Measurements from ENCODE around the gene VTA1.

VTA1 gene

DNA sequence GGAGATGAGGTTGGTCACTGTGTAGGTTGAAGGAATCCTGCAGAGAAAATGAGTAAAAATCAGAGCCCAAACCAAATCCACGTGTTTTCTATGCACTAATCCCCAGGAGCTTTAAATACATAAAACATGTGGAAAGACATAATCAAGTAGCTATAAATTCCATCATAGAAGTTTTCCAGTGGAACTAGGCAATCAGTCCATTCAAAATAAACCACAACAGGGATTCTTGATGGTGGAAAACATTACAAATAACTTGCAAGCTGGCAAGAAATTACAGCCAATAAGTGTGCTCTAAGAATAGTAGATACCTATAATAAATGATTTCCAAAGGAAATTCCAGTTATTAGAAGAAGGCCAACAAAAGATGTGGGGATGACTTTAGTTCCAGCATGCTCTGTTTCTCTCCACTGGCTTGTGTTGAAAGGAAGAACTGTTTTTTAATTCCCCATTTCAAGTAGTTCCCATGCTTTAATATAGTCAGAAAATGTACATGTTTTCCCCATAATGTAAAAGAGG lies 104.9 kb downstream of the VTA1 start:
- no peaks in the 10 kb centered on the region for H3K9me3 ChIP-seq (ENCODE audit: insufficient read depth, low read length, severe bottlenecking)
- H3K36me3 ChIP-seq (ENCODE audit: insufficient read depth, low read length) = no peaks in the 10 kb centered on the region
- DNase-seq (no peak), ATAC-seq (ENCODE audit: insufficient read depth, low read depth) (no peak)
- no peak for TF ChIP-seq EZH2 (IDR thresholded peaks at IDR 0.05; ENCODE audit: borderline replicate concordance, low read depth, low read length, severe bottlenecking)
- TF ChIP-seq, protein P1, sequence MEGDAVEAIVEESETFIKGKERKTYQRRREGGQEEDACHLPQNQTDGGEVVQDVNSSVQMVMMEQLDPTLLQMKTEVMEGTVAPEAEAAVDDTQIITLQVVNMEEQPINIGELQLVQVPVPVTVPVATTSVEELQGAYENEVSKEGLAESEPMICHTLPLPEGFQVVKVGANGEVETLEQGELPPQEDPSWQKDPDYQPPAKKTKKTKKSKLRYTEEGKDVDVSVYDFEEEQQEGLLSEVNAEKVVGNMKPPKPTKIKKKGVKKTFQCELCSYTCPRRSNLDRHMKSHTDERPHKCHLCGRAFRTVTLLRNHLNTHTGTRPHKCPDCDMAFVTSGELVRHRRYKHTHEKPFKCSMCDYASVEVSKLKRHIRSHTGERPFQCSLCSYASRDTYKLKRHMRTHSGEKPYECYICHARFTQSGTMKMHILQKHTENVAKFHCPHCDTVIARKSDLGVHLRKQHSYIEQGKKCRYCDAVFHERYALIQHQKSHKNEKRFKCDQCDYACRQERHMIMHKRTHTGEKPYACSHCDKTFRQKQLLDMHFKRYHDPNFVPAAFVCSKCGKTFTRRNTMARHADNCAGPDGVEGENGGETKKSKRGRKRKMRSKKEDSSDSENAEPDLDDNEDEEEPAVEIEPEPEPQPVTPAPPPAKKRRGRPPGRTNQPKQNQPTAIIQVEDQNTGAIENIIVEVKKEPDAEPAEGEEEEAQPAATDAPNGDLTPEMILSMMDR (IDR thresholded peaks at IDR 0.05; ENCODE audit: borderline replicate concordance, extremely low read depth, low read length, poor library complexity, severe bottlenecking) = no peak
- H3K4me3 ChIP-seq (ENCODE audit: low read depth in 1 of 2, low read length in 2 of 2) = no peak overlapping the region
- H3K9ac ChIP-seq (ENCODE audit: low read depth, low read length) = no peak overlapping the region
- no peak overlapping the region for H3K4me2 ChIP-seq (ENCODE audit: insufficient read depth, low read length)
- no peaks in the 10 kb centered on the region for H3K27me3 ChIP-seq (ENCODE audit: insufficient read depth, low read length, poor library complexity)
- no peaks in the 10 kb centered on the region for H4K20me1 ChIP-seq (ENCODE audit: insufficient read depth, low read length)
- no peak overlapping the region for H2AFZ ChIP-seq (ENCODE audit: low read depth, low read length)
- no peak overlapping the region for H3K27ac ChIP-seq (ENCODE audit: low read length)
- H3K4me1 ChIP-seq (ENCODE audit: insufficient read depth, low read length) = no peaks in the 10 kb centered on the region
- no peaks in the 10 kb centered on the region for H3K79me2 ChIP-seq (ENCODE audit: insufficient read depth, low read length)

DNA sequence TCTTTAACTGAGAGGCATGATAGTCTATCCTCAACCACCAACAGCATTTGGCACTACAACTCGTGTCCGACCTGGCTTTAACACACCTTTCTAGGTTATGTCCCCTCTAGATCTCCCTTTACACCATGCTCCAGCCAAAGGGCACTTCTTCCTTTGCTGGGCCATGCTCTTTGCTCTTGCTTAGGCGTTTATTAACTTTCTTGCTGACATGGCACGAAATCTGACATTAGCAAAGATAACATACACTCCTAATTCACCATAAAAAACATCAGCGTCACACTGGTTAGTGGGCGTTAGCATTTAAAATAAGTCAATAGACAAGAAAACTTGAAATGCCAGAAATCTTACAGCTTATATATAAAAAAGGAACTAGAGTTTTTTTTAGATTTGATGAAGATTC lies 107.5 kb downstream of the VTA1 start:
- Histone ChIP-seq H3K4me2 (ENCODE audit: insufficient read depth, low read length) (no peak overlapping the region), H3K27ac (ENCODE audit: low read length) (no peak overlapping the region), H4K20me1 (ENCODE audit: insufficient read depth, low read length) (no peaks in the 10 kb centered on the region), H3K4me3 (ENCODE audit: low read depth in 1 of 2, low read length in 2 of 2) (no peak overlapping the region), H3K4me1 (ENCODE audit: insufficient read depth, low read length) (no peaks in the 10 kb centered on the region), H3K9ac (ENCODE audit: low read depth, low read length) (no peak overlapping the region), H3K79me2 (ENCODE audit: insufficient read depth, low read length) (no peaks in the 10 kb centered on the region), H3K9me3 (ENCODE audit: insufficient read depth, low read length, severe bottlenecking) (no peaks in the 10 kb centered on the region), H3K27me3 (ENCODE audit: insufficient read depth, low read length, poor library complexity) (no peaks in the 10 kb centered on the region), H3K36me3 (ENCODE audit: insufficient read depth, low read length) (no peaks in the 10 kb centered on the region), H2AFZ (ENCODE audit: low read depth, low read length) (no peak overlapping the region)
- TF ChIP-seq EZH2 (IDR thresholded peaks at IDR 0.05; ENCODE audit: borderline replicate concordance, low read depth, low read length, severe bottlenecking) = no peak
- TF ChIP-seq, protein P1 (IDR thresholded peaks at IDR 0.05; ENCODE audit: borderline replicate concordance, extremely low read depth, low read length, poor library complexity, severe bottlenecking) = no peak
- no peak for DNase-seq
- no peak for ATAC-seq (ENCODE audit: insufficient read depth, low read depth)

DNA sequence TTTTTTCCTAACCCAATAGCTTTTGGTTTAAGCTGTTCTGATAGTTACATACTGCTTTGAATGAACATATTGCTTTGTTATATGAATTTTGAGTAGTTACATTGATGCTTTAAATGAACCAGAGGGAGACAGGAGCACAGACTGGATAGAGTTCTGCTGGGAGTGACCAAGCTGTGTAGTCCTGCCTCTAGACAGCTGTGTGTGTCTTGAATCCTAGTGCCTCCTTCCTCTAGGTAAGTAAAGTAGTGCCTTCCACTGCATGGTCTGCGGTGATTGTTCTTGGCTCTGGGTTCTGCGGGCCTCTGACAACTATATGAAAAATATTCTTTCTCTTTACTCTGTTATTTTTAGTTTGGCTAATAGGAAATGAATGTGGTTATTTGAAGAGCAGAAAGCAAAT lies 108.7 kb downstream of the VTA1 start:
- no peak overlapping the region for H3K9ac ChIP-seq (ENCODE audit: low read depth, low read length)
- no peaks in the 10 kb centered on the region for H3K9me3 ChIP-seq (ENCODE audit: insufficient read depth, low read length, severe bottlenecking)
- H3K4me1 ChIP-seq (ENCODE audit: insufficient read depth, low read length) = no peaks in the 10 kb centered on the region
- no peak overlapping the region for H2AFZ ChIP-seq (ENCODE audit: low read depth, low read length)
- no peaks in the 10 kb centered on the region for H3K79me2 ChIP-seq (ENCODE audit: insufficient read depth, low read length)
- no peak overlapping the region for H3K4me2 ChIP-seq (ENCODE audit: insufficient read depth, low read length)
- no peaks in the 10 kb centered on the region for H3K27me3 ChIP-seq (ENCODE audit: insufficient read depth, low read length, poor library complexity)
- TF ChIP-seq, protein P1 (IDR thresholded peaks at IDR 0.05; ENCODE audit: borderline replicate concordance, extremely low read depth, low read length, poor library complexity, severe bottlenecking) = no peak
- no peak for TF ChIP-seq EZH2 (IDR thresholded peaks at IDR 0.05; ENCODE audit: borderline replicate concordance, low read depth, low read length, severe bottlenecking)
- DNase-seq = no peak
- no peak overlapping the region for H3K4me3 ChIP-seq (ENCODE audit: low read depth in 1 of 2, low read length in 2 of 2)
- H3K36me3 ChIP-seq (ENCODE audit: insufficient read depth, low read length) = no peaks in the 10 kb centered on the region
- no peak overlapping the region for H3K27ac ChIP-seq (ENCODE audit: low read length)
- H4K20me1 ChIP-seq (ENCODE audit: insufficient read depth, low read length) = no peaks in the 10 kb centered on the region
- no peak for ATAC-seq (ENCODE audit: insufficient read depth, low read depth)

DNA sequence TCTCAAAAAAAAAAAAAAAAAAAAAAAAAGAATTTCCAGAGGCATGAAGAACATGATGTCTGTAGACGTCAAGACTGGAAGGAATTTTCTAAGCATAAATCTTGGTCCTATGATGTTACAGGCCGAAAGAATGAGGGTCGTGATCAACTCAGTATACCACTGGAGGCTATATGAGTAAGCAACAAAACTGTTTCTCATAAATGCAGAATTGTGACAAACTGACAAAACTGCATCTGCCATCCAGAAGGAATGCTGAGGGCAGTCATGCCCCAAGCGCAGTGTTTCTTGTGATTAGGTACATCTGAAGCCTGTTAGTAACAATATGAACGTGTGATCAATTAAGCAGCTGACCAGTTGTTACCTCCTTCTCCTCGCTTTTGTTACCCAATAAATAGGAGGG lies 111.2 kb downstream of the VTA1 start:
- ATAC-seq (ENCODE audit: insufficient read depth, low read depth) (no peak), DNase-seq (no peak)
- Histone ChIP-seq H3K4me1 (ENCODE audit: insufficient read depth, low read length) (no peaks in the 10 kb centered on the region), H3K4me3 (ENCODE audit: low read depth in 1 of 2, low read length in 2 of 2) (no peak overlapping the region), H3K27ac (ENCODE audit: low read length) (no peak overlapping the region), H3K79me2 (ENCODE audit: insufficient read depth, low read length) (no peaks in the 10 kb centered on the region), H3K9me3 (ENCODE audit: insufficient read depth, low read length, severe bottlenecking) (no peaks in the 10 kb centered on the region), H3K4me2 (ENCODE audit: insufficient read depth, low read length) (no peak overlapping the region), H3K27me3 (ENCODE audit: insufficient read depth, low read length, poor library complexity) (peaks cover 3% of the 10 kb centered on the region), H3K36me3 (ENCODE audit: insufficient read depth, low read length) (no peaks in the 10 kb centered on the region), H3K9ac (ENCODE audit: low read depth, low read length) (no peak overlapping the region), H4K20me1 (ENCODE audit: insufficient read depth, low read length) (no peaks in the 10 kb centered on the region), H2AFZ (ENCODE audit: low read depth, low read length) (no peak overlapping the region)
- no peak for TF ChIP-seq EZH2 (IDR thresholded peaks at IDR 0.05; ENCODE audit: borderline replicate concordance, low read depth, low read length, severe bottlenecking)
- TF ChIP-seq, protein P1 (IDR thresholded peaks at IDR 0.05; ENCODE audit: borderline replicate concordance, extremely low read depth, low read length, poor library complexity, severe bottlenecking) = no peak
